ENCODE data around the gene PGP. TPM values are rescaled to one million over a fixed set of nuclear protein-coding genes. Genes with fewer than 3 reads are reported as not detected.

Gene PGP
- total RNA-seq, 1 donor from 2014 or later, result 18.4 TPM

DNA sequence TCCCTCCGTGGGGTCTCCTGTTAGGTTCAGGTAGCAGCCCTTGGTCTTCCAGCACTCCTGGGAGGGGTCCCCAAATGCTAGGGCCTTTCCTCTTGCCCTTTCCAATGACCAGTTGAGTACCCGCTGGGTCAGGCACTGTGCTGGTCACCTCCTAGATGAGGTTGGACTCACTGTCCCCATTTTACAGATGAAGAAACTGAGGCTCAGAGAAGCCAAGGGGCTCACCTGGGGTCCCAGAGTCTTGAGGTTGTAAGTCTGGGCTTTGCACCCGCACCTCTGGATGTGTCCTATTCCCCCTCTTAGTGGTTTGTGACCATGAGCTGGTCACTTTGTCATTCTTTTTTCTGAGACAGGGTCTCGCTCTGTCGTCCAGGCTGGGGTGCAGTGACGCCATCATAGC, 16.9 kb downstream of the PGP start:
- no peak for DNase-seq

DNA sequence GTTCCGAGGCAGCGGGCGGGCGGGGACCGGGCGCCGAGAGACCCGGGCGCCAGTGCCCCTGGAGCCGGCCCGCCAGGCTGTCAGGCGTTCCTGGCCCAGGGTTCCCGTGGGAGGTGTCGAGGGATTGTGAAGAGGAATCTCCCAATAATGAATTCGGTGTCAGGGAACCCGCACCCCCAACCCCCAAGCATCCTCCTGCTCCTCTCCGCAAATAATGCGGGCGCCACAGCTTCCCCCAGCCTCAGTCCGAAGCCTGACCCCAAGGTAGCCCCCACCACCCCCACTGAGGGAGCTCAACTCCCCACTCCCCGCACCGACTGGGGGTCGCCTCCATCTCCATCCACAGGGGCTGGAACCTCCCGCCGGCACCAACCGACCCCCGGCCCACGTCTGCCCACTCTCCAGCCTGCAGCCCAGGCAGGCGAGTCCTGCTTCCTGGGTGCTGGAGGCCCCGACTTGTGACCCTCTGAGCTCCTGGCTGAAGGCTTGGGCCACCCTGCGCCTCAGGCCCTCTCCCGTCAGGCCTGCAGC, 17.6 kb downstream of the PGP start:
- DNase-seq, result no peak

DNA sequence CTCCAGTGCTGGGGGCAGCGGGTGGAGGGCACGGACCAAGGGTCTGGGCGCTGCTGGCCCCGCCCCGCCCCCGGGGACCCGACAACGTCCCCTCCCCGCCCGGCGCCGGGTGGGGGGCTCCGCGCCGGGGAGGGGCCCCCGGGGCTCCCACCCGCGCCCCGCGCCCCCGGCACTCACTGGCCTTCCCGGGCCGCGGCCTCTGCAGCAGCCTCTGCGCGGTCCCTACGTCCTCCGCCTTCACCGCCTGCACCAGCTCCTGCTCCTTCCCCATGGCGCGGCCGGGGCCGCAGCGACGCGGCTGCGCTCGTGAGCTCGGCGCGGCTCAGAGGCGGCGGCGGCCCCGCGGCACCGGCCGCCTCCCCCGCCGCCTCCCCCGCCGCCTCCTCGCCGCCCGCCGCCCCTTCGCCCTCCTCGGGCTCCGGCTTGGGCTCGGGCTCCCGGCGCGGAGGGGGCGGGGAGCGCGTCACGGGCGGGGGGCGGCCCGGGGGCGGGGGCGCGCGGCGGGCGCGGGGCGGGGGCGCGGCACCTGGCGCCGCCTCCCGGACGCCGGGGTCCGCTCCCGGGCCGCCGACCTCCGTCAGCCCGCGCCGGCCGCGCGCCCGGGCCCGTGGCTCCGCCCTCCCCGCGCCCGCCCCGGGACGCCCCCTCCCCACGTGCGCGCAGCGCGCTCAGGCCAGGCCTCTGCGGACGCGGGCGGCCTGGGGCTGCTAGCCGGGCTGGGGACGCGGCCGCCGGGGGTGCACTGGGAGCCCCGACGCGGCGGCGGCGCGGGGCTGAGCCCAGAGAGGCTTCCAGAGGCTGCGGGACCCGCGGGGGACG, 18.3 kb downstream of the PGP start, which contains the start of gene CASKIN1:
TSS of gene CASKIN1 (minus strand) at position 444 of the 819 bp plus-strand sequence. CDS start at position 271, 173 bp downstream.
- DNase-seq, result peak; percentile 35

DNA sequence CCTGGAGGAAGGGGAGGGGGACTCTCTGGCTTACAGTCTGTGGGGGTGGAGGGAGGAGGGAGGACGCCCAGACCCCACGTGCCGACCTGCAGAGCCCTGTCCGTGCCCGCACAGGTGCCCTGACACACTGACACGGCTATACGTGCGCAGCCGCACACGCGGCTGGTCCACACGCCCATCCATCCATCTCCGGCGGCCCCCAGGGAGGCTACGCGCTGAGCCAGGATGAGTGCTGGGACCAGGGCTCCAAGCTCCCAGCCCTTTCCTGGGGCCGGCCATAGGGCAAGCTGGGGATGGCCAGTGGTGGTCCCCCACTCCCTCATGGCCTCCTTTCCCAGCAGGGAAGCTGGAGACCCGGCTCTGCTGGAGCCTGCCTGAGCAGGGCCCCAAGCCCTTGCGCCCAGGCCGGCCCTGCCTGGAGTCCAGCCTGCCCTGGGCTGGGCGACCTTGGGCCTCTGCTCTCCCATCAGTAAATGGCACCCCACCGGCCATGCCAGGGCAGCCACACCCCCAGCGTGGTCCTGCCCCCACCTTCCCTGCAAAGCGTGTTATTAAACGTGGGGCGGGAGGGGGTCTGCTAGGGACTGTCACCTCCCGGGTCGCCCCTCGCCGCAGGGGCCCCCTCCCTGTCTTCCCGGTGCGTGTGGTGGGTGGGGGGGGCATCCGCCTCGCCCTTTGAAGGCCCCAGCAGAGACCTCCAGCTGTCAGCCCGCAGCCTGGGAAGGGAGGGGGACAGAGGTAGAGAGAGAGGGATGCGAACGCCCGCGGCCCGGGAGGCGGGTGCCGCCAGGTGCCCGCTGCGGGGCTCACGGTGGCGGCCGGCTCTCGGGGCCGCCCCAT, 19.1 kb downstream of the PGP start:
- no peak for DNase-seq

DNA sequence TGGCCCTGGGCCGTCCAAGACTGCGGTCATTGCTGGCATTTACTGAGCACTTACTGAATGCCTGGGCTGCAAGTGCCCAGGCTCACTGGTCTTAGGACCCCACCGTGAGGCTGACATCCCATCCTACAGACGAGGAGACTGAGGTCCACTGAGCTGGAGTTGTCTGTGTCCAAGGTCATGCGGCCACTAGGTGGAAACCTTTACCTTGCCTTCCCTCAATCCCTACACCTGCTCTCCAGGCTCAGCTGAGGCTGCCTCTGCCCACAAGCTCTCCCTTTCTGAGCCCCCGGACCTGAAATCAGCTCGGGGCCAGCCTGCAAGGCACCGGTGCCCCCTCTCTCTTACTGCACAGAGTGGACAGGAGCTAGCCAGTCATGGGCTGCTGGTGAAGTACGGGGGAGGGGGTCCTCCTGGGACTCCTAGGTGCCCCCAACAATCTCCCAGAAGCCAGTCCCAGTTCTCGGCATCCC, 19.8 kb downstream of the PGP start:
- DNase-seq, result peak; percentile 69

DNA sequence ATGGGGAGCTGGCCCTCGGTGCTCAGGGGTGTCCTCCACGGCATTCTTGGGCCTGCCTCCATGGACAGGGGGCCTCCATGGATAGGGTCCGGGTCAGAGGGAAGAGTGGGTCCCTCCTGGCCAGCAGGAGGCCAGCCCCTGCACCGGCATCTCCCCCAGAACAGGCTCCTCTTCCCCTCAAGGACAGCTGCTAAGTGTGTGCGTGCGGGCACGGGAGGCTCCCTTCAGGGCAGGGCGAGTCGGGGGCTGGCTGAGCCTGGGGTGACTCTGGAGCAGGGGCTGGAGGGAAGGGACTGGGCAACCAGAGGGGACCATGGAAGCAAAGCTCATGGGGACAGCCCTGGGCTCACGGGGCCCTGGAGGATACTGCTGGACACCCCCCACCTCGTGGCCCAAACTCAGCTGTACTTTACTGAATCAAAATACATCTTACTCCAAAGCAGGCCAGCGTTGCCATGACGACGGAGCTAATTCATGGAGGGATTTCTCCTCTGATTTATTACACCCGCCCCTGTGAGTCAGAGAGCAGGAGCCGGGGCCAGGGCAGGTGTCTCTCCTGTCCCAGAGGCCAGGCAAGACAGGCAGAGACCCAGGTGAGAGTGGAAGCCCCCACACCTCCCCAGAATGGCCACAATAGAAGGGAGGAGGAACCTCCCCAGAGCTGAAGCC, 20.3 kb downstream of the PGP start:
- DNase-seq, result peak; percentile 23

DNA sequence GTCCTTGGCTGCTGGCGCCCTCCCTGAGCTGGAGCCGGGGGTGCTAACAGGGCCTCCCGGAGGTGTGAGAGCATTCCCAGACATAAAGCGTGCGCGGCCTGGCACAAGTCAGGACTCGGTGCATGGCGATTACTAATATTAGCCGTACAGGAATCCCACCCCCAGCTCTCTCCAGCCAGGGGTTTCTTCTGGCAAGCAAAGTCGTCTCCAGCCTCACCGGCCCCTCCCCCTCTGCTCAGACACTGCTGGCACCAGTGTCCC, 23.3 kb downstream of the PGP start:
- no peak for DNase-seq

DNA sequence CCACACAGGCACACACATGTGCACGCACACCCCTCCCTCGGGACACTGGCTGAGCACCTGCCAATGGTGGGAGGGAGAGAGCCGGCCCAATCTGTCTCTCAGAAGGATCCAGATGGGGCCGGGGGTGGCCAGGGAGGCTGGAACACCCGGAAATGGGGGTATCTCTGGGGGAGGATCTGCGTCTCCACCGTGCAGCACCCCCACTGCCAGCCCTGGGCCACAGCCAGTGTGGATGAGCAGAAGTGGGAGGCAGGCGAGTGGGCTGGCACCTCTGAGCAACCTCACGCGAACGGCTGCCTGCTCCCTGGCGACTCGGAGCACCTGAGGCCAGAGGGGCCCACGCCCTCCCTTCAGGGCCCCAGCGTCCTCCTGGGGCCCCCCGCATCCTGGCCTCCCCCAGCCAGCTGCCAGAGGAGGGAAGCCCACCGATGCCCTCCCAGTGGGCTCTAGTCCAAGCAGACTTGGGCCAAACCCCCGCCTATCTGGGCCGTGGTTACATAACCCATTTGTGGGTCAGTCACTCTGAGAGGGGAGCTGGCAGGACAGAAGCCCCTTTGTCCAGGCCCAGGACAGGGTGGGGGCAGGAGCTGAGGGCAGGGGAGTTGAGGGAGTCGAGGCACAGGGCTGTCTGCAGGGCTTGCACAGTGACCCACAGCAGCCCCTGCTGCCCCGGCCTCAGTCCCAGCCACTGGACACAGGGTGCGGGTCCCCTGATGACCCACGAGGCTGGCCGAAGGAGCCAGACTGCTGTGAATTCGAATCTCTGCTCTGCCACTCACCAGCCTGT, 23.8 kb downstream of the PGP start:
- no peak for DNase-seq

DNA sequence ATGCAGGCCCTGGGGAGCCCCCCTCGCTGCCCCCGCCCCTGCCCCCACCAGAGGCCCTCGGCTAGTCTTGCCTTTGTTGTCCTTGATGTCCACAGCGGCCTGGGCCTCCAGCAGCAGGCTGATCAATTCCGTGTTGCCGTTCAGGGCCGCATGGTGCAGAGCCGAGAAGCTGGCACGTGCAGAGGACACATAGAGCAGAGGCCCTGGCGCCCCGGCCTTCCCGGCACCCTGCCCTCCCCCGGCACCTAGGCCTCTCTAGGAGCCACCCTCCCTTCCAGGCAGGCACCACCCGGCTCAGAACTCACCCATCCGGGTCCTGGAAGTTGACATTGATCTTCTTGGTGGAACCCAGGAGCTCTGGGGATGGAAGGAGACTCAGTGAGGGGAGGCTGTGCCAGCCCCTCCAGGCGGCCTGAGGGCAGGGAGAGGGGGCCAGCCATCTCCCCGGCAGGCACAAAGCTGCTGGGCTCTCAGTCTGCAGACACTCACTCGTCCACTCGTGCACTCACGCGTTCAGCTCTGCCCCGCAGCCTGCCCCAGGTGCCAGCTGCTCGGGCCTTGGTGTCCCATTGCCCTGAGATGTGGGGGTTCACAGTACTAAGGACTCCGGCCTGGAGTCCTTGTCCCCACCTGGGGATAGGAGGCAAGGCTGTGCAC, 24.5 kb downstream of the PGP start:
- DNase-seq, result no peak

DNA sequence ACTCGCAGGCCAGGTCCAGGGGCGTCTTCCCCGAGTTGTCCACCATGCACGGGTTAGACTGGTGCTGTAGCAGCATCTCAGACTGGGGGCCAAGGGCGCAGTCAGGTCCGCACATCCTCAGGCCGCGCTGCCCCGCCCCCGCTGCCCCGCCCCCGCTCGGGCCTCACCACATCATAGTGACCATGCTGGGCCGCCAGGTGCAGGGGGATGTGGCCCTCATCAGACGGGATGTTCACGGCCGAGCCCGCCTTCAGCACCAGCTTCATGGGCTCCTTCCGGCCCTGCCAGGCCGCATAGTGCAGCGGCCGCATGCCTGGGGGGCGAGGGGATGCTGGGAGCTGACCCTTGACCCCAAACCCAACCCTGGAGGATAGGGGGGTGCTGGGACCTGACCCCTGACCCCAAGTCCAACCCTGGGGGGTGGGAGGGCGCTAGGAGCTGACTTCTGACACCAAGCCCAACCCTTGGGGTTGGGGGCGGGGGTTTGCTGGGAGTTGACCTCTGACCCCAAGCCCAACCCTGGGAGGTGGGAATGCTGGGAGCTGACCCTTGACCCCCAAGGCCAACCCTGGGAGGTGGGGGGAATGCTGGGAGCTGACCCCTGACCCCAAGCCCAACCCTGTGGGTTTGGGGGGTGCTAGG, 25.3 kb downstream of the PGP start:
- DNase-seq, result no peak

DNA sequence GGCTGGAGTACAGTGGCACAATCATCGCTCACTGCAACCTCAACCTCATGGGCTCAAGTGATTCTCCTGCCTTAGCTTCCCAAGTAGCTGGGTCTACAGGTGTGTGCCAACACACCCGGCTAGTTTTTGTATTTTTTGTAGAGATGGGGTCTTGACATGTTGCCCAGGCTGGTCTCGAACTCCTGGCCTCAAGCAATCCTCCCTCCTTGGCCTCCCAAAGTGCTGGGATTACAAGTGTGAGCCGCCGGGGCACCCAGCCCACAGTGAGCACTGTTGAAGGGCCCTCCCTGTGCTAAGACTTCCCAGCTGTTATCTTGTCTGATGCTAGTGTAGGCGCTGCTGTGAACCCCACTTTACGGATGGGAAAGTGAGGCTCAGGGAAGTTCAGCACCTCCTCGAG, 26.2 kb downstream of the PGP start:
- DNase-seq, result no peak

DNA sequence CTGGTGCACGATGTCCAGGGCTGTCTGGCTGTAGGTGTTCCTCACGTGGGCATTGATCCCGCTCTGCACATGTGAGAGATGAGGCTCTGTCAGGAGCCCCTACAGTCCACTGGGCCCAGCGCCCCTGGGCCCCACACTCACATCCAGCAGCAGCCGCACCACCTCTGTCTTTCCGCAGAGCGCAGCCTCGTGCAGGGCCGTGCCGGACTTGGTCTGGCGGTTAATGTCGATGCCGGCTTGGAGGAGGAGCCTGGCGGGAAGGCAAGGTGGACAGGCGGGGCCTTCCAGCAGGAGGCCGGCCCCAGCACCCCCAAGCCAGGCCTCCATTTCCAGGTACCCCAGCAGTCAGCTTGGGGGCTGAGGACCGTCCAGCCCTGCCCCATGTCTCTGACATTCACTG, 27.4 kb downstream of the PGP start:
- DNase-seq, result no peak

DNA sequence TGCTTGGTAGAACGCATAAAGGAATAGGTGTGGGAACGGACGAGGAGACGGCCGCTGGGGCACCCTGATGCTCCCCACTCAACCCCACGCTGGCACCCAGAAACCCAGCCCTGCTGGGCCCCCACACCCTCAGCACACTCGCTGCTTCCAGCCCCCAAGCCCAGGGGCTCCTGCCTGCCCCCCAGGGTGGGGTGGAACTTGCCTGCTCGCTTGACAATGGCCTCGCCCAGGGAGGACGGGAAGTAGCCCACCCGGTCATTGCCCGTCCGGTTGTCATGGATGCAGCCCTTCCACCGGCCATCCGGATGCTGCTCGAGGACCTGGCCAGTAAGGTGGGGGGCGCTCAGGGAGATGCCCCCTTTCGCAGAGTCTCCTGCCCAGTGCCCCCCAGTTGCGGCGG, 28.1 kb downstream of the PGP start:
- no peak for DNase-seq

DNA sequence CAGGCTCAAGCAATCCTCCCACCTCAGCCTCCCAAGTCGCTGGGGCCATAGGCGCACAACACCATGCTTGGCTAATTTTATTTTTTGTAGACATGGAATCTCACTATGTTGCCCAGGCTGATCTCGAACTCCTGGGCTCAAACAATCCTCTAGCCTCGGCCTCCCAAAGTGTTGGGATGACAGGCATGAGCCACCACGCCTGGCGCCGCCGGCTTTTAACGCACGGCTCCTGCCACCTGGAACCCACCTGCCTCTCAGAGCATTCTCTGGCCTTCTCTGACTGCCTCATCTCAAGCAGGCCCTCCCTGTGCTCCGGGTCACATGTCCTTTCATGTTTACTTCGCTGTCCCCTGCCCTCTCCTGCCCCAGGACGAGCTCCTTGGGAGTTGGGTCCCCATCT, 28.6 kb downstream of the PGP start:
- no peak for DNase-seq

DNA sequence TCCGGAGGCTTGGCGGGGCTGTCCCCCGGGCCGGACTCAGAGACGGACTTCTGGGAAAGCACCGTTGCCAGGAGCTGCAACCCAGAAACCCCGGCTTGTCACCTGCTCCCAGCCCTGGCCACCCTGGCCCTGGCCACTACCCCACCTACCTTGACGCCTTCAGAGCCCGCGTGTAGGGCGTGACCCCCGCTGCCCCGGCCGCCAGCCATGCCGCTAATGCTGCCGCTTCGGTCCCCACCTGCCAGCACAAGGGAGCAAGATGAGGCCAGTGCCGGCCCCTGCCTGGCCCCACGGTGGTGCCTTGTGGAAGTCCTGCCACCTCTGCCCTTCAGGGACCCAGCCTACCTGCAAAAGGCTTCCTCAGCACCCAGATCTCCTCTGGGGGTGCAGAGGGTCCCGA, 29.7 kb downstream of the PGP start:
- DNase-seq, result no peak

DNA sequence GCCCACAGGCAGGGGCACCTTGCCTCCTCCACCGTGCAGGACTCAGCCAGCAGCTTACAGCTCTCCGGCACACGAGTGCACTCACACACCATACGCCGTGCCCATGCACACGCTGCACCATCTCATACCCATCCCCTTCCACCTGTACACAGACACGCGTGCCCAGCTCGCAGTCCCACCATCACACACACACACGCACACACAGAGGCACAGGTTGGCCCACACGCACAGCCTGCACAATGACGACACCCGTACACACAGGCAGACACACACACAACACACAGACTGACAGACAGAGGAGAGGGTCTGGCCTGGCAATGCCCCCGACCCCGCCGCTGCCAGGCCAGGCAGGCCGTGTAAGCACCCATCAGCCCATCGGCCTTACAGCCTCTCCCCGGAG, 30.3 kb downstream of the PGP start:
- DNase-seq, result no peak

DNA sequence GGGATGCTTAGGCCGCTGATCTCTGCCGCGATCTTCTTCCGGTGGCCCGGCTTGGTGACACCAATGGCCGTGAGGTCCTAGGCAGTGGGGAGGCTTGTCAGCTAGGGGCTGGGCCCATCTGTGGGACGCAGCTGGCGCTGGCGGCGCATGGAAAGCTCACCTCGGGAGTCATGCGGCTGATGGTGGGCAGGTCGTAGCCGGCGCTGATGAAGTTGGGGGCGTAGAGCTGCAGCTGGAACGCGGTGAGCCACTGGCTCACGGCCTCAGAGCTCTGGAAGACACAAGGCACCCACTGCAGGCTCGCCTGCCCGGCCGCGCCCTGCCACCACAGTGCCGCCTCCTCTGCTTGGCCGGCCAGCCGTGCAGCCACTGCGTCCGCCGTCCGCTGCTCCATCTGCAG, 31.0 kb downstream of the PGP start:
- no peak for DNase-seq

DNA sequence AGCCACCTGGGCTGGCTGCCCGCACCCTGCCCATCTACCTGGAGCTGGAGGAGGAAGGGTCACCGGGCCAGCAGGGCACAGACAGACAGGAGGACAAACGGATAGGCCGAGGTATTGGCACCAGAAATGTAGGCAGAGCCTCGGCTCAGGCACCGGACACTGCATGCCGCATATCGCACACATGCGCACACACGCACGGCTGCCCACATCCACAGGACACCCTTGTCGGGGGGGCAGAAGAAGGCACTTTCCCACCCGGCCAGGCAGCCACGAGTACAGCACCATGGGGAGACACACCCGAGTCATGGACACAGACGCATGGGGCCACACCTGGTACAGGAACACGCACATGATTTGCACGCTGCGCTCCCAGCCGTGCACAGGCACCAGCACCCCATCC, 32.7 kb downstream of the PGP start:
- no peak for DNase-seq

DNA sequence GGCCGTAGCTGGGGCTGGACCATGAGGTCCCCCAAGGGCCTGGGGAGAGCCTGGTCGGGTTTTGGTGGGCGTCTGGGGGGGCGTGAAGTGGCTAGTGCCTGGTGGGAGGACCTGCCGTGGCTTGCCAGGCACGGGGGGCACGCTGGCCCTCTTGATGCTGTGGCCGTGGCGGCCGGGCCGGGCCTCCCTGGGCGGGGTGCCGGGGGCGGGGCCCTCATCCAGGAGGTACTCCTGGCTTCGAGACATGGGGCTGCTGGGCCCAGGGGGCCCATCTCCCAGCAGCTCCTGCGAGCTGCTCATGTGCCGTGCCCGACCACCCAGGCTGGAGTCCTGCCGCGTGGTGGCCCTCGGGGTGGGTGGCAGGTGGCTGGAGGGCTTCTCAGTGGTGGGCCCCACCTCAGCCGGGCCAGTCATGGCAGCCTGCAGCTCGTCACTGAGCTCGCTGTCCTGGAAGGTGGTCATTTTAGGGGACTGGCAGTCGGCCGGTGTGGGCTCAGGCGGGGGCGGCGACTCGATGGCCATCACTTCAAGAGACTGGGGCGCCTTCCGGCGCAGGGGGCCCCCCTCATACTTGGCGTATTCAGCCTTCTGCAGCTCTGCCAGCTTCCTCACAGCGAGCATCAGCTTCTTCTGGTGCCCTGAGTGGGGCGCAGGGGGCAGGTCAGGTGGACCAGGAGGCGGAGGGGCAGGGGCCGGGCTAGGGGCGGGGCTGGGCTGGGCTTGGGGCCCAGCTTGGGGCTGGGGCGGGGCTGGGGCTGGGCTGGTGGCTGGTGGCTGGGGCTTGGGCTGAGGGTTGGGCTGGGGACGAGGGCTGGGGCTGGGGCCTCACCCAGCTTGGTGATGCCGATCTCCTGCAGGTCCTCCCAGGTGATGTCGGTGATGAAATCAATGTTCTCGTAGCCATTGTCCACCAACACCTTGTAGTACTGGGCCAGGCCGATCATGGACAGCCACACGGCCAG, 33.4 kb downstream of the PGP start:
- DNase-seq, result no peak

DNA sequence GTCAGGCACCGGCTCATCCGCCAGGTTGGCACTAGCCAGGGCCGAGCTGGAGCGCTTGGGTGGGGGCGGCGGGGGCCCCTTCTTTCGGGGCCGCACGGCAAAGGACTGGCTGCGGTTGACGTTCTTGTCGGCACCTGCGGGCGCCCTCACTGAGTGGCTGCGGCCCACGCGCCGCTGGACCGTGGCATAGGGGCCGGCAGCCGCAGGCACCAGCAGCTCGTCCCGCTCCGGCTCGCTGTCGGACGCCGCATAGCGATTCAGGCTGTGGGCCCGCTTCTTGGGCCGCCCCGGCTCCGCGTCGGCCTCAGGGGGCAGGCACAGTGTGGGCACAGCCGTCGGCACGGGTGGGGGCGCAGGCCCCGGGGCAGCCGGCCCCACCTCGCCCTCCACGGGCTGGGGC, 34.2 kb downstream of the PGP start:
- DNase-seq, result no peak
